Measurements from ENCODE around the gene ARL14. TPM values are rescaled to one million over a fixed set of nuclear protein-coding genes. Genes with fewer than 3 reads are reported as not detected.
A peak's percentile ranks its signal among the peaks of the same experiment; 100 is the strongest.

ARL14 gene
- total RNA-seq, 2 donors from 2014 or later = not detected

DNA sequence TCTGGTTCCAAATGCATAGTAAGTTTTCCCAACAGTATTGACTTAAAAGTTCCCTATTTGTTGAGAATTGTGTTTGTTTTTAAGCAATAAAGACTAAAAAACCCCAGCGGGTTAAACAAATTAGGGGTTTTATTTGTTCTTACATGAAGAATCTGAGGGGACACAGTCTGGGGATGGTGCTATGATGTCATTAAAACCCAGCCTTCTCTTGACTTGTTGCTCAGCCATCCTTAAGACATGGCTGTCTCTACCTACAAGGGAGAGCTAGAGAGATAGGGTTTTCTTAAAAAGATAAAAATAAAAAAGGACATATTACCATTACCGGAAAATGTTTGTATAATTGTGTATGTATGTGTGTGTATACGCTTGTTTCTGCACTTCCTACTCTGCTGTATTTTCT is 11.7 kb upstream of the ARL14 start:
- H3K27ac Mint-ChIP-seq = peak overlapping the region; percentile 33 to 60
- H3K4me1 Mint-ChIP-seq (ENCODE audit: low read depth in 2 of 2) = peaks cover 10 to 12% of the 10 kb centered on the region in 2 donors
- no peak for DNase-seq (ENCODE audit: low spot score)
- H3K4me3 Mint-ChIP-seq = no peak overlapping the region
- H3K27me3 Mint-ChIP-seq = peaks cover 10 to 17% of the 10 kb centered on the region in 2 donors
- no peaks in the 10 kb centered on the region for H3K36me3 Mint-ChIP-seq
- H3K9me3 Mint-ChIP-seq = no peaks in the 10 kb centered on the region
- ATAC-seq = no peak

DNA sequence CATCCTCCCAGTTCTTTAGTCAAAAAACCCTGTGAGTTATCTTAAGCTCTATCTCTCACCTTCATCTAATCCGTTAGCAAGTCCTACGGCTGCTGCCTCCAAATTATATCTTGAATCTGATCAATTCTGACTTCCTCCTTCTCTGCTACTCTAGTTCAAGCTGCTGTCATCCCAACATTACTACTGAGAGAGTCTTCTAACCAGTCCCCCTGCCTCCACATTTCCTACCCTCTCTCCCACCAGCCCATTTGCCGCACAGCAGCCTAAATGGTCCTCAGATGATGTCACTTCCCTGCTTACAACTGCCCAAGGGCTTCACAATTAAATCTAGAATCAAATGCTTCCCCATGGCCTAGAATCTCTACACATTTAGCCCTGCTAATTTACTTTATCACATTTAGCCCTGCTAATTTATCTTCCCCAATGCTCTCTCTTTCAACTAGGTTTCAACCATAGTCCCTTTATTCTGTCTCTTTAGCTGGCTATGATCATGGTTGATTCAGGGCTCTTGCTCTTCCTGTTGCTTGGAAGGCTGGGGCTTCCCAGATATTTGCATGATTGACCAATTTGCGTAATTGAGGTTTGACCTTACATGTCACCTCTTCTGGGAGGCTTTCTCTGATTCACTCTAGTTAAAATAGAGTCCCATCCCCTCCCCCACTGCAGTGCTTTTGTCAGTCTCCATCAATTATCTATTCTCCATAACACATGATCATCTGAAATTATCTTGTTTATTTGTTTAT is 11.0 kb upstream of the ARL14 start:
- peaks cover 10 to 17% of the 10 kb centered on the region in 2 donors for H3K27me3 Mint-ChIP-seq
- no peak for DNase-seq (ENCODE audit: low spot score)
- H3K27ac Mint-ChIP-seq = peak overlapping the region; percentile 33 to 60
- no peaks in the 10 kb centered on the region for H3K36me3 Mint-ChIP-seq
- peaks cover 10 to 12% of the 10 kb centered on the region in 2 donors for H3K4me1 Mint-ChIP-seq (ENCODE audit: low read depth in 2 of 2)
- ATAC-seq = peak in 1 of 2 donors; percentile 74
- H3K9me3 Mint-ChIP-seq = no peaks in the 10 kb centered on the region
- peak overlapping the region; percentile 26 for H3K4me3 Mint-ChIP-seq

DNA sequence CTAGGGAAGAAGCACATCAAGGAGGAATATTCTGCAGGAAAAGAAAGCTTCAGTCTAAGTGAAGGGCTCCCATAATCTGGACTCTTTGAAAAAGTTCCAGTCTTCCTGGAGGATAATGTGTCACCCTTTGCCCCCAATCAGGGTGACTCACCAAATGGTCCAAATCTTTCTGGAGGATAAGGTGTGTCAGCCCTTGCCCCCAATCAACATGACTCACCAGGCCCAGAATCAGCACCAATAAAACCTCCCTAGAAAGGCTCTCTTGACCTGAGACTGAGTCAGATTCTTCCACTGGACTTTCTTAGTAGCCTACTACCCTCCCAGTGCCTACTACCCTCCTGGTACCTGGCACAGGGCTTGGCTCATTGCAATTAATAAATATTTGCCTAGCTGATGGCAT is 9.5 kb upstream of the ARL14 start:
- peaks cover 8 to 17% of the 10 kb centered on the region in 2 donors for H3K27me3 Mint-ChIP-seq
- H3K27ac Mint-ChIP-seq = no peak overlapping the region
- no peaks in the 10 kb centered on the region for H3K36me3 Mint-ChIP-seq
- no peak for DNase-seq (ENCODE audit: low spot score)
- ATAC-seq = no peak
- peaks cover 10 to 12% of the 10 kb centered on the region in 2 donors for H3K4me1 Mint-ChIP-seq (ENCODE audit: low read depth in 2 of 2)
- no peak overlapping the region for H3K4me3 Mint-ChIP-seq
- no peaks in the 10 kb centered on the region for H3K9me3 Mint-ChIP-seq

GRCh38 chr3:160668454-160668853 is 8.5 kb upstream of the ARL14 start:
- DNase-seq (ENCODE audit: low spot score) (no peak), ATAC-seq (no peak)
- Mint-ChIP-seq H3K27me3 (peaks cover 8 to 17% of the 10 kb centered on the region in 2 donors), H3K9me3 (no peaks in the 10 kb centered on the region), H3K27ac (no peak overlapping the region), H3K4me3 (no peak overlapping the region), H3K36me3 (no peaks in the 10 kb centered on the region), H3K4me1 (ENCODE audit: low read depth in 2 of 2) (peaks cover 10 to 12% of the 10 kb centered on the region in 2 donors)

GRCh38 chr3:160671231-160671630 is 5.7 kb upstream of the ARL14 start:
- Mint-ChIP-seq H3K9me3 (no peaks in the 10 kb centered on the region), H3K27me3 (peaks cover 3 to 22% of the 10 kb centered on the region in 2 donors), H3K27ac (no peak overlapping the region), H3K4me3 (no peak overlapping the region), H3K36me3 (no peaks in the 10 kb centered on the region), H3K4me1 (ENCODE audit: low read depth in 2 of 2) (peaks cover 2 to 4% of the 10 kb centered on the region in 2 donors)
- ATAC-seq = no peak
- DNase-seq (ENCODE audit: low spot score) = no peak

DNA sequence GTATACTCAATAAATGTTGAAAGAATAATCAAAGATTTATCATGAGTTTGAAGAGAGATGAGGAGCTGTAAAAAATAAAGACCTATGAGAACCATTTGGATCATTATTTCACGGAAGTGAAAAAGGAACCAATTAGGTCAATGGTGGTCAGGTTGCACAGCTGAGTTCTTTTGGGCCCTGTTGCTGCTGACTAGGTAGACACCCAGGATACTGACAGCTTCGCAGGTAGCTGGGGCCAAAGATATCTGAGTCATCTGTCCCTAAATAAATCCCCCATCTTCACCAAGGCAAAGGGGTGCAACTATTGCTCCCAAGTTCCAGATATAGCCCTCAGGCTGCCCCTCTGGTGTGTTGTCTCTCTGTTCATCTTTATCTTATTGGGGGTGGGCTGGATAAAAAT is 5.0 kb upstream of the ARL14 start:
- Mint-ChIP-seq H3K4me1 (ENCODE audit: low read depth in 2 of 2) (no peaks in the 10 kb centered on the region), H3K4me3 (no peak overlapping the region), H3K27me3 (peaks cover 4 to 16% of the 10 kb centered on the region in 2 donors), H3K36me3 (no peaks in the 10 kb centered on the region), H3K27ac (no peak overlapping the region), H3K9me3 (no peaks in the 10 kb centered on the region)
- ATAC-seq = no peak
- DNase-seq (ENCODE audit: low spot score) = no peak

GRCh38 chr3:160673188-160673587 is 3.8 kb upstream of the ARL14 start:
- DNase-seq (ENCODE audit: low spot score) (no peak), ATAC-seq (no peak)
- peaks cover 9 to 28% of the 10 kb centered on the region in 2 donors for H3K27me3 Mint-ChIP-seq
- no peak overlapping the region for H3K4me3 Mint-ChIP-seq
- H3K36me3 Mint-ChIP-seq = no peaks in the 10 kb centered on the region
- no peak overlapping the region for H3K27ac Mint-ChIP-seq
- no peaks in the 10 kb centered on the region for H3K4me1 Mint-ChIP-seq (ENCODE audit: low read depth in 2 of 2)
- no peaks in the 10 kb centered on the region for H3K9me3 Mint-ChIP-seq

GRCh38 chr3:160675566-160676124 is 1.3 kb upstream of the ARL14 start:
- Mint-ChIP-seq H3K4me3 (no peak overlapping the region), H3K27ac (no peak overlapping the region), H3K9me3 (no peaks in the 10 kb centered on the region), H3K36me3 (no peaks in the 10 kb centered on the region), H3K4me1 (ENCODE audit: low read depth in 2 of 2) (no peaks in the 10 kb centered on the region), H3K27me3 (peaks cover 26 to 33% of the 10 kb centered on the region in 2 donors)
- no peak for DNase-seq (ENCODE audit: low spot score)
- ATAC-seq = no peak

DNA sequence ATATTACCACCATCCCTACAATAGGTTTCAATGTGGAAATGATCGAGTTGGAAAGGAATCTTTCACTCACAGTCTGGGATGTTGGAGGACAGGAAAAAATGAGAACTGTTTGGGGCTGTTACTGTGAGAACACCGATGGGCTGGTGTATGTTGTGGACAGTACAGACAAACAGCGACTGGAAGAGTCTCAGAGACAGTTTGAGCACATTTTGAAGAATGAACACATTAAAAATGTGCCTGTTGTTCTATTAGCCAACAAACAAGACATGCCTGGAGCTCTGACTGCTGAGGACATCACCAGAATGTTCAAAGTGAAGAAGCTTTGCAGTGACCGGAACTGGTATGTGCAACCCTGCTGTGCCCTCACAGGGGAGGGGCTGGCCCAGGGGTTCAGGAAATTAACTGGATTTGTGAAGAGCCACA is 510 bp downstream of the ARL14 start:
- DNase-seq (ENCODE audit: low spot score) (no peak), ATAC-seq (no peak)
- no peak overlapping the region for H3K27ac Mint-ChIP-seq
- no peaks in the 10 kb centered on the region for H3K4me1 Mint-ChIP-seq (ENCODE audit: low read depth in 2 of 2)
- peaks cover 26 to 33% of the 10 kb centered on the region in 2 donors for H3K27me3 Mint-ChIP-seq
- no peaks in the 10 kb centered on the region for H3K36me3 Mint-ChIP-seq
- no peak overlapping the region for H3K4me3 Mint-ChIP-seq
- no peaks in the 10 kb centered on the region for H3K9me3 Mint-ChIP-seq

DNA sequence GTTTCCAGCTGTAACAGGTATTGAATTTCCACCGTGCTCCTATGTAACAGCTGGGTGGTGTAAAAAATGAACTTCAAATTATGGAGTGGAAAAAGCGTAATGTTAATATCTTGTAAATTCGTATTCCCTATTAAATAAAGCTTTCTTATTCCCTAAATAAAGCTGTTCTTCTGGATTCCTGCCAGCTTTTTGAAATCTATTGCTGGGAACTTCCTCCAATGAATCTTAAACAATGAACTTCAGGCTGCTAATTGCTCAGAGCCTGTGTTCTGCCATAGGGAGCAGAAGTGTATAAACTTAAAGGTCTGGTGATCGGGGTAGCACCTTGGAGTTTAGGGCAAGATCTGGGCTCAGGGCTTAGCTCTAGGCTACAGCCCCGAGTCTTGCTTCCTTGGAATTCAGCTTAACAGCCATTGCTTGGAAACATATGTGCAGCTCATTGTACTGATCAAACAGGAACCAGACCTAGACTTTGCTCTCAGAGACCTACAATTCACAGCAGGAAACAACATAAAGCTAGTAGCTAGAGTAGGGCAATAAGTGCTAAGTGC is 1.4 kb downstream of the ARL14 start:
- no peak for ATAC-seq
- no peak for DNase-seq (ENCODE audit: low spot score)
- Mint-ChIP-seq H3K9me3 (no peaks in the 10 kb centered on the region), H3K36me3 (no peaks in the 10 kb centered on the region), H3K27ac (no peak overlapping the region), H3K4me3 (no peak overlapping the region), H3K4me1 (ENCODE audit: low read depth in 2 of 2) (no peaks in the 10 kb centered on the region), H3K27me3 (peaks cover 28 to 33% of the 10 kb centered on the region in 2 donors)

DNA sequence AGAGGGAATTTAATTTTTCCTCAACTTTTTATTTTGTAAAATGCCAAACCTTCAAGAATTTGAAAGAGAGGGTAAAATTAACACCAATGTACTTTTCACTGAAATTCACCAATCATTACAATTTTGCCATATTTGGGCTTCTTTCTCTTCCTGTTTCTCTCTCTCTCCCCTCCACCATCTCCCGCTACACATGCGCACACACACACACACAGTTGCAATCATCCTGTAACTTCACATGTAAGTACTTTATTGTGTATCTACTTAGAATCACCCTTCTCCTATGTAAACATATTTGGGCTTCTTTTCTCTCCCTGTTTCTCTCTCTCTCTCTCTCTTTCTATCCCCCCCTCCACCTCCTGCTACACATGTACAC is 7.4 kb downstream of the ARL14 start:
- H3K4me1 Mint-ChIP-seq (ENCODE audit: low read depth in 2 of 2) = no peaks in the 10 kb centered on the region
- ATAC-seq (no peak), DNase-seq (ENCODE audit: low spot score) (no peak)
- no peaks in the 10 kb centered on the region for H3K9me3 Mint-ChIP-seq
- peaks cover 0 to 14% of the 10 kb centered on the region in 2 donors for H3K27me3 Mint-ChIP-seq
- H3K27ac Mint-ChIP-seq = no peak overlapping the region
- H3K4me3 Mint-ChIP-seq = no peak overlapping the region
- H3K36me3 Mint-ChIP-seq = no peaks in the 10 kb centered on the region

- Mint-ChIP-seq H3K27ac (no peak overlapping the region), H3K9me3 (no peaks in the 10 kb centered on the region), H3K4me3 (no peak overlapping the region), H3K4me1 (ENCODE audit: low read depth in 2 of 2) (no peaks in the 10 kb centered on the region), H3K36me3 (no peaks in the 10 kb centered on the region), H3K27me3 (peaks cover 0 to 9% of the 10 kb centered on the region in 2 donors)
- no peak for ATAC-seq
- no peak for DNase-seq (ENCODE audit: low spot score)
These were observed 8.3 kb downstream of the ARL14 start for GRCh38 chr3:160685144-160685766.

- Mint-ChIP-seq H3K27me3 (peaks cover 0 to 6% of the 10 kb centered on the region in 2 donors), H3K9me3 (no peaks in the 10 kb centered on the region)
- no peak for ATAC-seq
These were observed 10.1 kb downstream of the ARL14 start for GRCh38 chr3:160686955-160687535.

GRCh38 chr3:160691151-160691550 is 14.2 kb downstream of the ARL14 start:
- Mint-ChIP-seq H3K9me3 (no peaks in the 10 kb centered on the region), H3K4me3 (no peak overlapping the region), H3K27me3 (no peaks in the 10 kb centered on the region), H3K27ac (no peak overlapping the region), H3K4me1 (ENCODE audit: low read depth in 2 of 2) (peaks cover 4 to 6% of the 10 kb centered on the region in 2 donors), H3K36me3 (no peaks in the 10 kb centered on the region)
- DNase-seq (ENCODE audit: low spot score) = no peak
- no peak for ATAC-seq

More at GRCh38 chr3:160686955-160687535, 10.1 kb downstream of the ARL14 start:
- H3K4me3 Mint-ChIP-seq = no peak overlapping the region
- no peaks in the 10 kb centered on the region for H3K36me3 Mint-ChIP-seq
- DNase-seq (ENCODE audit: low spot score) = no peak
- H3K4me1 Mint-ChIP-seq (ENCODE audit: low read depth in 2 of 2) = no peaks in the 10 kb centered on the region
- H3K27ac Mint-ChIP-seq = no peak overlapping the region

All from natural killer cell treated with Interleukin-12 subunit alpha and Interleukin-12 subunit beta and Interleukin-15 and Interleukin-18, amount 100 ng/mL, for 72 hours (primary cell).